Measurements from ENCODE around the gene GBX1.
A peak's percentile ranks its signal among the peaks of the same experiment; 100 is the strongest.

GBX1 gene

DNA sequence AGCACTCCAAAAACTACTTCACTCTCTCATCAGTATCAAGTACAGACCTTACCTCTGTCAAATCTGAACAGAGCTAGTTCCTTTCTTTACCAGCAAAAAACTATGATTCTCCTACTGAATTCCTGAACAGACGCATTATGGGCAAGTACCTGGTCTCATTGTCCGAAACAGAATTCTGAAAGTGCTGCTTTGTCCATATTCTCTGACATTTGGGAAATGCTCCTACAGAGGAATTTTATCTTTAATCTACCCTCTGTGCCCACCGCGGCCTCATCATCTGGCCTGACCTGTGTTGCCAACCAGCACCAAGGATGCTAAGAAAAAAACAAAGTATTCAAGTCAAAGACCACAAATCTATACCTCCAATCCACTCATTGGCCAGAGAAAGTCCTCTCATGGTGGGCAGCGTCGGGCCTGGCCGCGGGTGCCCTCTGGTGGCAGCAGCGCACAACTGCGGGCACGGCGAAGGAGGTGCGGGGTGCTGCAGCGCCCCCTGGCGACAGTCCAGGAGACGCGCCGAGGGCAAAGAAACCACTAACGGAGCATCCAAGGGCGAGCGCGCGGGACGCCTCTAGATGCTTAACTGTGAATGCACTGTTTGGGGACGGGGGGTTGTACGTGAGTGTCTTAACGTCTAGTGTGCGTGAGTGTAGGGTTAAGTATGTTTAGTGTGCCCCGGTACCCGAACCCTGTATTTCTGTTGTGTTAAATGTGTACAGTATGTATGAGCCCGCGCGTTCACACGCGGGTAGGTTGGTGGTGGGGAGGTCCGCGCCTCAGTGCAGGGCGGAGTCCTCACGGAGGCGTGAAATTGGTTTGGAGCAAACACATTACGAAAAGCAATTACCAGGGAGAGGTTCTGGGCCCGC, 5.0 kb upstream of the GBX1 start:
- H3K4me1 ChIP-seq = no peaks in the 10 kb centered on the region
- peak; percentile 100 for TF ChIP-seq CTCF (IDR thresholded peaks at IDR 0.05)
- no peaks in the 10 kb centered on the region for H3K27me3 ChIP-seq (ENCODE audit: control insufficient read depth, insufficient read depth, low read length)
- H3K4me3 ChIP-seq (ENCODE audit: low read depth, low read length) = no peak overlapping the region
- H3K36me3 ChIP-seq (ENCODE audit: control insufficient read depth, insufficient read depth, low read length) = no peaks in the 10 kb centered on the region
- no peak overlapping the region for H3K27ac ChIP-seq
- no peaks in the 10 kb centered on the region for H3K79me2 ChIP-seq
- H3K9ac ChIP-seq = no peak overlapping the region
- no peak overlapping the region for H2AFZ ChIP-seq
- no peaks in the 10 kb centered on the region for H3K9me3 ChIP-seq (ENCODE audit: control insufficient read depth, low read length)
- H3K4me2 ChIP-seq (ENCODE audit: low read length) = no peak overlapping the region

DNA sequence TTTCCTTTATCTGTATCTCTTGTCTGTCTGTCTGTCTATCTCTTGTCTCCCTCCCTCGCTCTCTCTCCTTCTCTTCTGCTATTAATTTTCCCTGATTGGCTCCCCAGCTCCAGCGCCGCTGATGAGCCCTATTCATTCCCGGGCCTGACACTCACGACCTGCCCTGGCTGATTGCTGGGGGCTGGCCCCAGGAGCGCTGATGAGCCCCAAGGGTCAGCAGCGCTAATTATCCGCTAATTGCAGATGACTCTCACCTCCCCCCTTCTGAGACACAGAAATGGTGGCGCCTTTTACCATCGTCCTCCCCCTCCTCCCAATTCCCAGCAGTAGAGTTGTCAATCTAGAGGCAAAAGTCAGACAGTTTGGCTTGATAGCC, 1.3 kb upstream of the GBX1 start:
- no peak overlapping the region for H3K9ac ChIP-seq
- H2AFZ ChIP-seq = no peak overlapping the region
- H3K36me3 ChIP-seq (ENCODE audit: control insufficient read depth, insufficient read depth, low read length) = no peaks in the 10 kb centered on the region
- no peaks in the 10 kb centered on the region for H3K9me3 ChIP-seq (ENCODE audit: control insufficient read depth, low read length)
- H3K4me2 ChIP-seq (ENCODE audit: low read length) = no peak overlapping the region
- H3K79me2 ChIP-seq = no peaks in the 10 kb centered on the region
- H3K4me1 ChIP-seq = no peaks in the 10 kb centered on the region
- no peaks in the 10 kb centered on the region for H3K27me3 ChIP-seq (ENCODE audit: control insufficient read depth, insufficient read depth, low read length)
- no peak overlapping the region for H3K27ac ChIP-seq
- no peak for TF ChIP-seq CTCF (IDR thresholded peaks at IDR 0.05)
- H3K4me3 ChIP-seq (ENCODE audit: low read depth, low read length) = no peak overlapping the region

DNA sequence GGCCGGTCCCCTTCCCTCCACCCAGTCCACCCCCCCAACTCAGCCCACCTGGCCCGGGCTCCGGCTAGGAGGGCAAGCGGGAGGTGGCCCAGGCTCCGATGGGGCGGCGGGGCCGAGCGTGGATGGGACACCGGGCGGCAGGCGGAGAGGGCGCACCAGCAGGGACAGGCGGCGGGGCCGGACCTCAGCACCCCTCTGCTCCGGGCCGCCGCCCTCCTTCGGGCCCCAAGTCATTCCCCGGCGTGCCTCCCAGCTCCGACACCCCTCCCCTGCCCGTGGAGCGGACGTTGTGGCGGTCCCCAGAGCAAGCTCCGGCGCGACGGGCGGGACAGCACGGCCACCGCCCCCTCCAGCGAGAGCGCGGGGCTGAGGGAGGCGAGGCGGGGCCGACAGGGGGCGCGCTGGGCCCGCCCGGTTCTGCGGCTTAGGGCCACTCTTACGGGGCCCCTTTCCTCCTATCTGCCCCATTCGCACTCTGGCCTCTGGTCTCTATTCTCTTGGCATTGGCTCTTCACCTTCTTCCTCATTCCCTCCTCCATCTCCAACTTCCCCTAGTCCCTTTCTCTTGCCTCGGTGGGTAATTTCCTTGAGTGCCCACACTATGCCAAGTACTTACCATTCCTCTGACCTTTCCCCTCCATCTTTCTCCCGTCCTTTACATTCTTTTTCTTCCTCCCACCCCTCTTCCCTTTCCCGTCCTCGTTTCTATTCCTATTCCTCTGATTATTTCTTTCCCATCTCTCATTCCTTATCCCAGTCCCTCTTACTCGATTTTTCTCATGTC, 701 bp upstream of the GBX1 start:
- H3K4me3 ChIP-seq (ENCODE audit: low read depth, low read length) = peak overlapping the region; percentile 22
- H3K9me3 ChIP-seq (ENCODE audit: control insufficient read depth, low read length) = no peaks in the 10 kb centered on the region
- H2AFZ ChIP-seq = peak overlapping the region; percentile 66
- H3K27ac ChIP-seq = no peak overlapping the region
- H3K9ac ChIP-seq = no peak overlapping the region
- H3K79me2 ChIP-seq = no peaks in the 10 kb centered on the region
- H3K27me3 ChIP-seq (ENCODE audit: control insufficient read depth, insufficient read depth, low read length) = no peaks in the 10 kb centered on the region
- H3K4me1 ChIP-seq = no peaks in the 10 kb centered on the region
- H3K36me3 ChIP-seq (ENCODE audit: control insufficient read depth, insufficient read depth, low read length) = no peaks in the 10 kb centered on the region
- peak; percentile 65 for TF ChIP-seq CTCF (IDR thresholded peaks at IDR 0.05)
- peak overlapping the region; percentile 68 for H3K4me2 ChIP-seq (ENCODE audit: low read length)

DNA sequence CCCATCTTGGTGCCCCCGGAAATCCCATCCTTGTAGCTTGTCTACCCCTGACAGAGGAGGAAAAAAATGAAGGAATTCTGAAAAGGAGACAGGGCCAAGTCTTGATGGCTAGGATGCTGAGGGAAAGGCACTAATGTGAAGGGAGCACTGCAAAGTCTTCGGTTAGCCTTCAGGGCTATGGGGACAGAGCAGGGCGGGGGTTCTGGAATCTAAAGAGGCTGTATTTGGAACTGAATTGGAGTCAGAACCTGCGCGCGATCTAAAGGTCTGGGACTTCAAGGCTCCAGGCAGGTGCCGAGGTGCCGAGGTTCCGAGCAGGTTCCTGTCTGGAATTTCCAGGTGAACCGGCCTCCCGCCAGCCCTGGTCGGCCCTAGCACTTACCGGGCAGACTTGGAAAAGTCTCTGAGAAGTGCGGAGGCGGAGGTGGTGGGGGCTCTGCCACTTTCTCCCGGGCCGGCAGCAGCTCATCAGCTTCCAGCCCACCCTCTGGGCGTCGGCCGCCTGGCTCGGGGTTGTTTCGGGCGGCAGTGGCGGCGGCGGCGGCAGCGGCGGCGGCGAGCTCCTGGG, 781 bp downstream of the GBX1 start:
- Histone ChIP-seq H3K27ac (no peak overlapping the region), H3K9ac (no peak overlapping the region), H3K4me3 (ENCODE audit: low read depth, low read length) (no peak overlapping the region), H2AFZ (peak overlapping the region; percentile 45), H3K4me2 (ENCODE audit: low read length) (peak overlapping the region; percentile 18), H3K27me3 (ENCODE audit: control insufficient read depth, insufficient read depth, low read length) (no peaks in the 10 kb centered on the region), H3K79me2 (no peaks in the 10 kb centered on the region), H3K4me1 (no peaks in the 10 kb centered on the region), H3K9me3 (ENCODE audit: control insufficient read depth, low read length) (no peaks in the 10 kb centered on the region), H3K36me3 (ENCODE audit: control insufficient read depth, insufficient read depth, low read length) (no peaks in the 10 kb centered on the region)
- no peak for TF ChIP-seq CTCF (IDR thresholded peaks at IDR 0.05)

All from parathyroid adenoma (tissue), 2 donors.